Urinary bladder (tissue), 4 donors: ENCODE results near the gene MED12L. TPM values are rescaled to one million over a fixed set of nuclear protein-coding genes. Genes with fewer than 3 reads are reported as not detected.
"Not testable (repeated sequence)": the region's sequence is repeated elsewhere in the genome, so short reads cannot be mapped to it uniquely, and the experiment has no call there.

ENCODE experiments used
- DNase-seq: peaks from one replicate; pipeline ENCODE4 v3.0.0-alpha.2; 2015; ENCODE audit errors: extremely low spot score
- H3K27ac ChIP-seq: one replicate; pipeline ENCODE4 v1.5.1; 2013; ENCODE audit warnings: low read depth, mild to moderate bottlenecking, moderate library complexity
- H3K36me3 ChIP-seq: one replicate; pipeline ENCODE4 v1.6.1; 2013; ENCODE audit warnings: mild to moderate bottlenecking, moderate library complexity; ENCODE audit not compliant: insufficient read depth
- H3K4me1 ChIP-seq: one replicate; pipeline ENCODE4 v1.6.1; 2013; ENCODE audit warnings: mild to moderate bottlenecking, moderate library complexity; ENCODE audit not compliant: insufficient read depth
- H3K4me3 ChIP-seq: one replicate; pipeline ENCODE4 v1.5.1; 2013; ENCODE audit warnings: low read depth, low read length
- WGBS: extraction: QIAGEN DNeasy Blood & Tissue Kit; methylation state at CpG from one replicate; pipeline ENCODE4 v1.1.7; 2013; 5-methylcytosine and 5-hydroxymethylcytosine counted together
- polyA plus RNA-seq: library from polyadenylated mRNA; stranded (reverse); fragments of 200-250 nt; gene quantifications from one replicate; pipeline ENCODE4 v1.2.3, GENCODE V29; 2013
- total RNA-seq: library from RNA; depleted of rRNA; stranded (reverse); fragments of >200 nt; gene quantifications from one replicate; pipeline ENCODE4 v1.2.3, GENCODE V29; 2014
- donor health status: healthy with polysubstance abuse.
- donor health status: healthy.

The MED12L gene, protein sequence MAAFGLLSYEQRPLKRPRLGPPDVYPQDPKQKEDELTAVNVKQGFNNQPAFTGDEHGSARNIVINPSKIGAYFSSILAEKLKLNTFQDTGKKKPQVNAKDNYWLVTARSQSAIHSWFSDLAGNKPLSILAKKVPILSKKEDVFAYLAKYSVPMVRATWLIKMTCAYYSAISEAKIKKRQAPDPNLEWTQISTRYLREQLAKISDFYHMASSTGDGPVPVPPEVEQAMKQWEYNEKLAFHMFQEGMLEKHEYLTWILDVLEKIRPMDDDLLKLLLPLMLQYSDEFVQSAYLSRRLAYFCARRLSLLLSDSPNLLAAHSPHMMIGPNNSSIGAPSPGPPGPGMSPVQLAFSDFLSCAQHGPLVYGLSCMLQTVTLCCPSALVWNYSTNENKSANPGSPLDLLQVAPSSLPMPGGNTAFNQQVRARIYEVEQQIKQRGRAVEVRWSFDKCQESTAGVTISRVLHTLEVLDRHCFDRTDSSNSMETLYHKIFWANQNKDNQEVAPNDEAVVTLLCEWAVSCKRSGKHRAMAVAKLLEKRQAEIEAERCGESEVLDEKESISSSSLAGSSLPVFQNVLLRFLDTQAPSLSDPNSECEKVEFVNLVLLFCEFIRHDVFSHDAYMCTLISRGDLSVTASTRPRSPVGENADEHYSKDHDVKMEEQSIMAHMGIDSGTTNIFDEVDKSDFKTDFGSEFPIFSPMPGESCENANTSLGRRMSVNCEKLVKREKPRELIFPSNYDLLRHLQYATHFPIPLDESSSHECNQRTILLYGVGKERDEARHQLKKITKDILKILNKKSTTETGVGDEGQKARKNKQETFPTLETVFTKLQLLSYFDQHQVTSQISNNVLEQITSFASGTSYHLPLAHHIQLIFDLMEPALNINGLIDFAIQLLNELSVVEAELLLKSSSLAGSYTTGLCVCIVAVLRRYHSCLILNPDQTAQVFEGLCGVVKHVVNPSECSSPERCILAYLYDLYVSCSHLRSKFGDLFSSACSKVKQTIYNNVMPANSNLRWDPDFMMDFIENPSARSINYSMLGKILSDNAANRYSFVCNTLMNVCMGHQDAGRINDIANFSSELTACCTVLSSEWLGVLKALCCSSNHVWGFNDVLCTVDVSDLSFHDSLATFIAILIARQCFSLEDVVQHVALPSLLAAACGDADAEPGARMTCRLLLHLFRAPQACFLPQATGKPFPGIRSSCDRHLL (N-terminal part only)
- total RNA-seq (3.1 TPM), polyA plus RNA-seq (0.11 TPM)

DNA sequence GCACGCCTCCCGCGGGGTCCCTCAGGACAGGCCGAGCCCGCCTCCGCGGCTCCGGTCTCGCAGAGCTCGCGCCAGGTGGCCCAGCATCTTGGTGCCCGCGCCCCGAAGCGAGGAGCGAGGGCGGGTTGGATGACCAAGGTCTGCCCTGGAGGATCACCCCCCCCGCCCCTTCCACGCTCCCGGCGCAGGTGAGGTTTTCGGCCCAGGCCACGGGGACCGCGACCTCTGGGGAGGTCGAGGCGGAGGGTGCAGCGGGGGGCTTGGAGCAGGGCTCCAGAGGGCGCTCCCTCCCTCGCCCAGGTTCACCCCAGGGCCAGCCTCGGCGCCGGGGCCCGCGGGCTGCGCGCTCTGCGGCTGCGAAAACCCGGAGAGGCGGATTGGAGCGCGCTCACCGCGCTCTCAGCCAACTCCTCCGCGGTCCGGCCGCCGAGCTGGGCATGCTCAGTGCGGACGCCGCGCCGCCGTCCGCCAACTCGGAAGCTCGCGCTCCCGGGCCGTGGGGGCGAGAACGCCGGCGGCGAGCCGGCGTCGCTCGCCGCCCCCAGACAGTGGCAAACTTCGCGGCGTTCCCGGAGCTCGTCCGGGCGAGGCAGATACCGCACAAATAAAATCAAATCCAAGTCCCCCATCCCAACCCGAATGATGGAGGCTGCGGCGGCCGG, at the start of gene MED12L:
Gene MED12L, plus strand, starts transcription at position 438 of the 662 bp plus-strand sequence. CDS start 1,263 bp downstream, outside the sequence.
- Histone ChIP-seq H3K27ac (no peak within 1 kb of the TSS), H3K4me3 (peak within 1 kb of the TSS; percentile 68), H3K4me1 (no peaks in the 10 kb centered on the region), H3K36me3 (no peaks in the 10 kb centered on the region)
- WGBS, result under 1% methylated on average over 84 of the region's 84 CpGs
- peak; percentile 20 for DNase-seq

DNA sequence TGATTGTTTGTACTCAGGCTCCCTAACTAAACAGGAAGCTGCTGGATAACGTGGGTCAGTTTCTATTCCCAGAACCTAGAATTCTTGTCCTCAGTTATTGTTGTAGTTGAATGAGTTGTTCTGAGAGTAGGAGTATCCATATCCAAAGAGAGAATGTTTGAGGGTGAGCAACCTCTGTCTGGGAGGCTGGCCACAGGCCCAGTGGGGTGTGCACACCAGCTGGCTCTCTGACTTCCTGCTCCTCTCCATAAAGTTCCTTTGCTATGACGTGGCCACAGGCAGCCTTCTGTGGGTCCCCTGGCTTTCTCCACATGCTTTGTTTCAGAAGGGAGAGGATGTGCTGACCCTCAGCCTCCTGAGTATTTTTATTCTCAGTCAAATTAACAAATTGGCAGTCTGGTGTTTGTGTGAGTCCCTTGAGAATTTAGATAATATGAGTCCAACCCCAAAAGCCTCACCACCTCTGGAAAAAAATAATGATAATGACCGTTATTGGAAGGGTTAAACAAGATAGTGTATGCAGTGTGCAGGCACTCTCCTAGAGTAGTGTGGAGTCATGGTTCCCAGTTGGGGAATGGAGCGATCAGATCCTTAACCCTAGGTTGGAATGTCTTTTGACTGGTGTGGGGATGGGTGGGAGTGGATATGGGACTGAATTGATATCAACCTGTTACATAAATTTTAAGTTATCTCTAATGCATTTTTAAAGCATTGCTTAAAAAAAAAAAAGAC, 47.6 kb upstream of the MED12L start:
- Histone ChIP-seq H3K36me3 (no peaks in the 10 kb centered on the region), H3K4me3 (no peak overlapping the region), H3K4me1 (no peaks in the 10 kb centered on the region), H3K27ac (no peak overlapping the region)
- DNase-seq, result no peak
- WGBS, result 36% methylated on average over 4 of the region's 4 CpGs

DNA sequence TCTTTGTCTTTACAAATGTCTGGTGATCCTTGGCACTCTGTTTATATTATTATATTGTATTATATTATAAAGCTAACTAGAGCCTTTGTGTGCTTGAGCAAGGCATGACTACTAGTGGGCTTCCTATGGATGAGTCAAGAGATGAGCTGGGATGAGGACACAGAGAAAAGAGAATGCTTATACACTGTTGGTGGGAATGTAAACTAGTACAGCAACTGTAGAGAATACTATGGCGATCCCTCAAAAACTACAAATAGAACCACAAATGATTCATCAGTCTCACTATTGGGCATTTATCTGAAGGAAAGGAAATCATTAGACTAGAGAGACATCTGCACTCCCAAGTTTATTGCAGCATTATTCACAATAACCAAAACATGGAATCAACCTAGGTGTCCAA, 40.8 kb upstream of the MED12L start:
- H3K27ac ChIP-seq, result no peak overlapping the region
- 96% methylated on average over 1 of the region's 1 CpG for WGBS
- no peak for DNase-seq
- no peaks in the 10 kb centered on the region for H3K4me1 ChIP-seq
- H3K4me3 ChIP-seq, result no peak overlapping the region
- H3K36me3 ChIP-seq, result no peaks in the 10 kb centered on the region

DNA sequence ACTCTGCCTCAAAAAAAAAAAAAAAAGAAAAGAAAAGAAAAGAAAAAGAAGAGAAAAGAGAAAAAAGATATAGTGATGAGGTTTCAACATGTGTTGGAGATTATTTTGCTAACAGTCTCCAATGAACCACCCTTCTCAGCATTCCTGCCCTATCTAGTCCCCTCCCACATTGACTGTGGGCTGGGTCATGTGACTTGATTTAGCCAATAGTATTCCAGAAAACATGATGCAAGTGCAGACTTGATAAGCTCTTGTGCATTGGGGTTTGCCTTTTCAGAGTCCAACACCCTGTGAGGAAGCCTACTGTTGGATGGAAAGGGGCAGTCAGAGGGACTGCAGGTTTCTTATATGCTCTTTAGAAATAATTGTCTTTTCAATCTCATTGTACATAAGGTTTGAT, 37.8 kb upstream of the MED12L start:
- DNase-seq, result no peak
- H3K36me3 ChIP-seq, result no peaks in the 10 kb centered on the region

DNA sequence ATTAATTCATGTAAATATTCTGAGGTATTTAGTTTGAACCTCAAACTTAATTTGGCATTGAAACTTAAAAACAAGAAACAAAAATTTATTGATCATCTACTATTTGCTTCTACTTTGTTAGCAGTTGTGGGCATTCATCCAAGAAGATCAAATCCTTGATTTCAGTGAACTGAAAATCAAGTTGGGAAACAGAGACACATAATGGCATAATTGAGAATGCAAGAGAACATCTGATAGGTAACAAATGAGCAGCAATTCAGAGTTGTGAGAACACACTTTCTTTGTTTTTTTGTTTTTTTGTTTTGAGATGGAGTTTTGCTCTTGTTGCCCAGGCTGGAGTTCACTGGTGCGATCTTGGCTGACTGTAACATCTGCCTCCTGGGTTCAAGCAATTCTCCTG, 33.9 kb upstream of the MED12L start:
- Histone ChIP-seq H3K36me3 (no peaks in the 10 kb centered on the region), H3K27ac (no peak overlapping the region), H3K4me3 (no peak overlapping the region), H3K4me1 (no peaks in the 10 kb centered on the region)
- DNase-seq, result no peak
- 94% methylated on average over 1 of the region's 1 CpG for WGBS

More for the DNA sequence above, 37.8 kb upstream of the MED12L start:
- Histone ChIP-seq H3K4me1 (no peaks in the 10 kb centered on the region), H3K4me3 (no peak overlapping the region), H3K27ac (no peak overlapping the region)

DNA sequence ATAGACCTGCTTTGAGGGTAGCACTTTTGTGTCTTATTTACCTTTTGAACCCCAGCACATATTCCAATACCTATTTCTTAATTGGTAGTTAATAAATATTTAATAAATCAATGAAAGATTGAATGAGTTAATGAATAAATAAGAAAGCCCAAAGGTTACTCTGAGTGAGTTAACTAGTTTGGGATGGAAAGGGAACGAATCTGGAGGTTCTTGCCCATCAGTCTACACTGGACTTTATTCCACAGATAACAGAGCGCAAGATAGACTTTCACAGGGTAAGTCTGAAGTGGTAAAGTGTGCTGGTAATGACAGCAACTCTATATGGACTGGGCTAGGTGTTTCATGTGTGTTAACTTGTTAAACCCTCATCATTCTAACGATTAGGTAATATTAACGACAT, 33.1 kb upstream of the MED12L start:
- DNase-seq, result no peak
- no peak overlapping the region for H3K27ac ChIP-seq
- WGBS, result 82% methylated on average over 4 of the region's 4 CpGs
- H3K36me3 ChIP-seq, result no peaks in the 10 kb centered on the region
- H3K4me3 ChIP-seq, result no peak overlapping the region
- H3K4me1 ChIP-seq, result no peaks in the 10 kb centered on the region

DNA sequence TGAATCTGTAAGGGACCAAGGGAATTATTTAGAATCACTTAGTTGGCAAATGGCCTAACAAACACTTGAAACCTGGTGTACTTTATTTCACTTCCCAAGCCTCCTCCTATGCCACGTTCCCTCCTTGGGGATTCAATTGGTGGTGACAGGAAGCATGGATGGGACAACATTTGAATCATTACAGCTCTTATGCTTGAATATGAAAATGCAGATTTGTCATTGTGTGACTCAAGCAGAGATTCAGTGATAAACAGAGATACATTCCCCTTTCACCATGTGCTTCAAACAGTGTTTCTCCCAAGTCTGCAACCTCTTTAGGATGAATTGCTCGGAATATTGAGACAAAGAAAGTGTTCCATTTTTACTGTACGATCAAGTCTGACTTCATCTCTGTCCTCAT, 32.7 kb upstream of the MED12L start:
- DNase-seq, result no peak
- WGBS, result 82% methylated on average over 3 of the region's 3 CpGs

DNA sequence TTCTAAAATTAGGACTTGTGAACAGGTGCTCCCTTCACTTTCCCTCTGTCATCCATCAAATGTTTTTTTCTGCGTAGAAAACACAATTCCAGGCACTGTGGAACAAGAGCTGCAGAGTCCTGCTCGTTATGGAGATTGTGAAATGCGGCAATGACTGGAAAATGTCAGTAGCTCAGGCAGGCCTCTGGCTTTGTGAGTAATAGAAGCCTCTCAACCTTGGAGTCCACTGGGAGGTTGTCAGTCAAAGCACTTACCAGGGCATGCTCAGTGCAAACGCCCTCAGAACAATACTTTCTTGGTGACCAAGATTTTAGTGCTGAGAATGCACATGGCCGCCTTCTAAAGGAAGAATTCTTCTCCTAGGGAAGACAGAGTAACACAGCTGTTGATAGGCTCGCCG, 26.7 kb upstream of the MED12L start:
- no peak for DNase-seq
- 73% methylated on average over 7 of the region's 7 CpGs for WGBS
- Histone ChIP-seq H3K4me1 (no peaks in the 10 kb centered on the region), H3K4me3 (no peak overlapping the region), H3K27ac (no peak overlapping the region), H3K36me3 (no peaks in the 10 kb centered on the region)

More for the DNA sequence above, 32.7 kb upstream of the MED12L start:
- H3K27ac ChIP-seq, result no peak overlapping the region
- H3K4me3 ChIP-seq, result no peak overlapping the region
- no peaks in the 10 kb centered on the region for H3K4me1 ChIP-seq
- no peaks in the 10 kb centered on the region for H3K36me3 ChIP-seq

DNA sequence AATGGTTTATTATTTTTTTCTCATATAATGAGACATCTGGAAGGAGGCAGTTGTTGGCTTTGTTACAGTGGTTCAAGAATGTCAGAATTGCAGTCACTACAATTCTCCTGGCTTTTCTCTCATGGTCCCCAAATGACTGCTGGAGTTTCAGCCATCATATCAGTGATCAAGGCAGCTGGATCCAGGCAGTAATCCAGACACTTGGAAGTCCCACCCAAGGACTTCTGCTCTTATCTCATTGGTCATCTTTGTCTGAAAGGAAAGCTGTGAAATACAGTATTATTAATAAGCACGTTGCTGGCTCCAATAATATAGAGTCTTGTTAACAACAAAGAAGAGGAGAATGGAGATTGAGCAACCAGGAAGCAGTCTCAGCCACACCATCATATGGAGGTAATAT, 22.9 kb upstream of the MED12L start:
- DNase-seq, result no peak
- H3K27ac ChIP-seq, result no peak overlapping the region
- no peaks in the 10 kb centered on the region for H3K4me1 ChIP-seq
- no peaks in the 10 kb centered on the region for H3K36me3 ChIP-seq
- no peak overlapping the region for H3K4me3 ChIP-seq
- 31% methylated on average over 1 of the region's 1 CpG for WGBS

DNA sequence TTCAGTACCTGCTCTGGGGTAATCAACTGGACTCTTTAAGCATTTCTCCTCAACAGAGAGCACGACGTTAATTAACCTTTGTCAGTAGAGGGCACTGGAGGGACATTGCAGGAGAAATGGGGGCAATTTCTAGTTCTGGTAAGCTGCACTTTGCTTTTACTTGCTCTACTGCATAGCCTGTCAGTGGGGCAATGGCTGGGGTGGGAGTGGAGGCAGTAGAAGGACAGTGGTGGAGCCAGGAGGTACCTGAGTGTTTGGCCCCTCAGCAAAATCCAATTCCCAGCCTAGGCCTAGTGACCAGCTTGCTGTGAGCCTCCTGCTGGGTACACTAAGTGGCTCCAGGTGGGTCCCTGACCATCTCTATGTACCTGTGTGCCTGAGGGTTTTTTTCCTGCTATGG, 18.3 kb upstream of the MED12L start:
- 71% methylated on average over 2 of the region's 2 CpGs for WGBS
- Histone ChIP-seq H3K27ac (no peak overlapping the region), H3K4me1 (no peaks in the 10 kb centered on the region), H3K36me3 (no peaks in the 10 kb centered on the region), H3K4me3 (no peak overlapping the region)
- DNase-seq, result no peak

DNA sequence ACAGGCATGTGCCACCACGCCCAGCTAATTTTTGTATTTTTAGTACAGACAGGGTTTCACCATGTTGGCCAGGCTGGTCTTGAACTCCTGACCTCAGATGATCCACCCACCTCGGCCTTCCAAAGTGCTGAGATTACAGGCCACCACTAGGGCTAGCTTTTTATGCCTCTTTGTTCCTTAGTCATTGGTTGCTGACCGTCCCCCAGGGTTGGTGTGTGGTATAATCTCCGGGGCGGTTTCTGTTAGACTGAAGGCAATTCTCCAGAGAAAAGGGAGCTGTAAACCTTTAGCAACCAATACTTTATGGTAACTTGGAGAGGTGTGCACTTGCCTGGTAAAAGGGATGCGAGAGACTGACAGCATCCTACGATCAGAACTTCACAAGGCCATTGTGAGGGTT, 12.6 kb upstream of the MED12L start:
- H3K4me3 ChIP-seq, H3K36me3 ChIP-seq, H3K27ac ChIP-seq, DNase-seq, H3K4me1 ChIP-seq: not testable (repeated sequence)
- 80% methylated on average over 7 of the region's 7 CpGs for WGBS

DNA sequence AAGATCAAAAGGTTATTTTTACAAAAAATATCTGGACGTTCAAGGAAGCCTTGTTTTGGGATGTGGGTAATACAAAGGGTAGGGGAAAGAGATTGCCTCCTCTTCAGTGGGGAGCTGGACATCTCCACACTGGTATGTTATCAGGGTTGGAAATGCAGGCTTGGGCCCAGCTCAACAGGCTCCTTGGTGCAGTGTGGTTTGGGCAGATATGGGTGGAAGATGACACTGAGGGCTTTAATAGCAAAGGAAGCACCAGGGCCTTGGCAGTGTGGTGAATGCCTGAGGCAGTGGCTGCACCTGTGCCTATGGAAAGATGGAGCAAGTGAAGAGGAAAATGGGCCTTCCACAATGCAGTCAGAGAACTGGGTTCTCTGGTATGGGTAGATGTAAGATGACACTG, 11.2 kb upstream of the MED12L start:
- WGBS, result 39% methylated on average over 1 of the region's 1 CpG
- H3K4me3 ChIP-seq, result no peak overlapping the region
- H3K27ac ChIP-seq, result no peak overlapping the region
- H3K36me3 ChIP-seq, result no peaks in the 10 kb centered on the region
- no peaks in the 10 kb centered on the region for H3K4me1 ChIP-seq
- no peak for DNase-seq
